A673 (cell line): ENCODE data around the gene MBNL2. TPM values are rescaled to one million over a fixed set of nuclear protein-coding genes. Genes with fewer than 3 reads are reported as not detected.

Experiments
- BruUV-seq: library from RNA; stranded (reverse); fragments of 400-500 nt; replicated peaks from 2 replicates; lab custom pipeline; 2021; lab: Mats Ljungman, UMichigan
- CTCF ChIA-PET: fragments of 300-600 bp; sonication (Branson Sonifier 250); formaldehyde crosslinking; loops from one replicate; lab custom pipeline; 2022; ENCODE audit warnings: antibody characterized with exemption; lab: Charles Lee
- POLR2A ChIA-PET: fragments of 300-600 bp; sonication (Branson Sonifier 250); formaldehyde crosslinking; loops from one replicate; lab custom pipeline; 2022; ENCODE audit warnings: antibody characterized with exemption; ENCODE audit not compliant: low non-redundant PET; lab: Charles Lee
- DNase-seq: peaks from one replicate; pipeline ENCODE4 v3.0.0-alpha.2; 2015; ENCODE audit warnings: low spot score
- H3K27ac ChIP-seq: fragments of 200-600 bp; sonication (generic); 2 replicates; pipeline ENCODE4 v1.5.1; 2016; ENCODE audit warnings: mixed run types, low read depth, mild to moderate bottlenecking, mixed read lengths, antibody characterized with exemption, low read length; ENCODE audit not compliant: poor library complexity, severe bottlenecking
- H3K27me3 ChIP-seq: fragments of 200-600 bp; sonication (generic); replicated peaks from 2 replicates; pipeline ENCODE4 v1.6.1; 2017; ENCODE audit warnings: mixed run types, low read depth, mild to moderate bottlenecking, mixed read lengths, antibody characterized with exemption, low read length; ENCODE audit not compliant: insufficient read depth, poor library complexity
- H3K36me3 ChIP-seq: fragments of 200-600 bp; sonication (generic); 2 replicates; pipeline ENCODE4 v1.6.1; 2016; ENCODE audit warnings: mixed run types, mild to moderate bottlenecking, mixed read lengths, antibody characterized with exemption, low read length; ENCODE audit not compliant: insufficient read depth, poor library complexity, severe bottlenecking
- H3K4me1 ChIP-seq: fragments of 200-600 bp; sonication (generic); 2 replicates; pipeline ENCODE4 v1.6.1; 2017; ENCODE audit warnings: mixed run types, mild to moderate bottlenecking, mixed read lengths, antibody characterized with exemption, low read length; ENCODE audit not compliant: insufficient read depth, poor library complexity, severe bottlenecking
- H3K4me3 ChIP-seq: fragments of 200-600 bp; sonication (generic); 2 replicates; pipeline ENCODE4 v1.5.1; 2016; ENCODE audit warnings: low read depth, mixed run types, mild to moderate bottlenecking, mixed read lengths, low read length; ENCODE audit not compliant: poor library complexity, severe bottlenecking
- H3K9me3 ChIP-seq: fragments of 200-600 bp; sonication (generic); 2 replicates; pipeline ENCODE4 v1.6.1; 2016; ENCODE audit warnings: mixed run types, low read depth, mild to moderate bottlenecking, mixed read lengths, antibody characterized with exemption, low read length; ENCODE audit not compliant: poor library complexity, severe bottlenecking
- CTCF ChIP-seq: fragments of 300-800, 200-600 bp; sonication (generic); conservative IDR thresholded peaks from 2 replicates; pipeline ENCODE4 v1.5.1; 2017; ENCODE audit warnings: low read depth, mild to moderate bottlenecking, antibody characterized with exemption, low read length, moderate library complexity, mixed read lengths
- EZH2 ChIP-seq: fragments of 200-600 bp; sonication (generic); IDR thresholded peaks from 2 replicates; pipeline ENCODE4 v1.6.1; 2017; ENCODE audit warnings: borderline replicate concordance, low read depth, mild to moderate bottlenecking, mixed read lengths, antibody characterized with exemption, low read length; ENCODE audit not compliant: poor library complexity, severe bottlenecking
- intact Hi-C: fragments of 100-400 bp; cut with micrococcal nuclease; formaldehyde crosslinking; loops from one replicate; pipeline ENCODE4 v1.10.0; 2022; ENCODE audit not compliant: unreplicated experiment
- total RNA-seq: library from RNA; stranded (reverse); gene quantifications from 2 replicates; pipeline ENCODE4 v1.2.3, GENCODE V29; 2021

Gene MBNL2
- total RNA-seq, 1 experiment from 2014 or later, result 12.0 TPM

GRCh38 chr13:97198753-97199152, 23.4 kb upstream of the MBNL2 start:
- ChIA-PET CTCF (no interaction called here), POLR2A (no interaction called here)
- no peaks in the 10 kb centered on the region for H3K4me1 ChIP-seq
- peaks cover 34% of the 10 kb centered on the region for H3K27me3 ChIP-seq
- H3K4me3 ChIP-seq, result no peak overlapping the region
- no peaks in the 10 kb centered on the region for H3K9me3 ChIP-seq
- intact Hi-C loops, result no loop called here
- DNase-seq, result no peak
- TF ChIP-seq CTCF, result no peak
- TF ChIP-seq EZH2, result no peak
- H3K27ac ChIP-seq, result no peak overlapping the region
- BruUV-seq, result no TSS peak
- H3K36me3 ChIP-seq, result no peaks in the 10 kb centered on the region

GRCh38 chr13:97199451-97199850, 22.7 kb upstream of the MBNL2 start:
- Histone ChIP-seq H3K27me3 (peaks cover 34% of the 10 kb centered on the region), H3K36me3 (no peaks in the 10 kb centered on the region), H3K9me3 (no peaks in the 10 kb centered on the region), H3K27ac (no peak overlapping the region), H3K4me3 (no peak overlapping the region), H3K4me1 (no peaks in the 10 kb centered on the region)
- no peak for TF ChIP-seq EZH2
- TF ChIP-seq CTCF, result no peak
- BruUV-seq, result no TSS peak
- intact Hi-C loops, result no loop called here
- no peak for DNase-seq
- CTCF ChIA-PET, result no interaction called here
- POLR2A ChIA-PET, result no interaction called here

GRCh38 chr13:97200081-97200942, 21.8 kb upstream of the MBNL2 start:
- Histone ChIP-seq H3K4me1 (no peaks in the 10 kb centered on the region), H3K9me3 (no peaks in the 10 kb centered on the region), H3K27ac (no peak overlapping the region), H3K27me3 (peaks cover 28% of the 10 kb centered on the region), H3K4me3 (no peak overlapping the region), H3K36me3 (no peaks in the 10 kb centered on the region)
- ChIA-PET POLR2A (no interaction called here), CTCF (no interaction called here)
- BruUV-seq, result no TSS peak
- intact Hi-C loops, result no loop called here
- TF ChIP-seq CTCF, result no peak
- no peak for TF ChIP-seq EZH2
- no peak for DNase-seq
